NCI-H526 treated with DMSO at 0.1 percent for 48 hours (cell line): ENCODE measurements around the gene FAM120A.

Experiments used
- DNase-seq: peaks from one replicate; lab custom pipeline; 2025; lab: John Stamatoyannopoulos, UW

Gene FAM120A

GRCh38 chr9:93446073-93446472, 5.4 kb upstream of the FAM120A start:
- no peak for DNase-seq

- DNase-seq = no peak
Measured at GRCh38 chr9:93447655-93448054, 3.8 kb upstream of the FAM120A start.

- peak; percentile 20 for DNase-seq
Measured at GRCh38 chr9:93451849-93452709, 594 bp downstream of the FAM120A start.

GRCh38 chr9:93452710-93453046, 1.2 kb downstream of the FAM120A start:
- DNase-seq = no peak

GRCh38 chr9:93453047-93453914, 1.8 kb downstream of the FAM120A start, which contains the start of gene FAM120AOS:
Gene FAM120AOS (minus strand): TSS chr9:93453581. CDS start chr9:93452709, 872 bp downstream.
- DNase-seq = peak; percentile 86

- DNase-seq = no peak
Measured at GRCh38 chr9:93456022-93456421, 4.5 kb downstream of the FAM120A start.

- DNase-seq = no peak
Measured at GRCh38 chr9:93456504-93456903, 5.0 kb downstream of the FAM120A start.

GRCh38 chr9:93457006-93457405, 5.5 kb downstream of the FAM120A start:
- DNase-seq = no peak

GRCh38 chr9:93458712-93459111, 7.2 kb downstream of the FAM120A start:
- DNase-seq = no peak

GRCh38 chr9:93459432-93459847, 8.0 kb downstream of the FAM120A start:
- no peak for DNase-seq

- no peak for DNase-seq
Measured at GRCh38 chr9:93460689-93461413, 9.4 kb downstream of the FAM120A start.

- DNase-seq = no peak
Measured at GRCh38 chr9:93461414-93461743, 9.9 kb downstream of the FAM120A start.

GRCh38 chr9:93461821-93462220, 10.3 kb downstream of the FAM120A start:
- no peak for DNase-seq

- no peak for DNase-seq
Measured at GRCh38 chr9:93463638-93464248, 12.3 kb downstream of the FAM120A start.

- no peak for DNase-seq
Measured at GRCh38 chr9:93464395-93464794, 12.9 kb downstream of the FAM120A start.

- no peak for DNase-seq
Measured at GRCh38 chr9:93464876-93465275, 13.4 kb downstream of the FAM120A start.

GRCh38 chr9:93465855-93466254, 14.4 kb downstream of the FAM120A start:
- DNase-seq = no peak

- peak; percentile 64 for DNase-seq
Measured at GRCh38 chr9:93466416-93467061, 15.1 kb downstream of the FAM120A start.

- DNase-seq = peak; percentile 29
Measured at GRCh38 chr9:93467062-93467416, 15.6 kb downstream of the FAM120A start.

- DNase-seq = peak; percentile 48
Measured at GRCh38 chr9:93467462-93467861, 16.0 kb downstream of the FAM120A start.

- no peak for DNase-seq
Measured at GRCh38 chr9:93468763-93469456, 17.4 kb downstream of the FAM120A start.
